ENCODE data around the gene CDR2L. TPM values are rescaled to one million over a fixed set of nuclear protein-coding genes. Genes with fewer than 3 reads are reported as not detected.

Gene CDR2L
- total and polyA plus RNA-seq, 4 donors: 8.5 to 19.0 (median 11.2) TPM

- peak overlapping the region; percentile 30 for H3K4me3 ChIP-seq
- peak; percentile 38 for ATAC-seq (ENCODE audit: insufficient read depth, low FRiP score)
- peak; percentile 97 to 98 (median 98) for DNase-seq
- 0 to 1% methylated on average over 36 of the region's 36 CpGs for WGBS, 2 donors
- peaks cover 2 to 4% (median 3%) of the 10 kb centered on the region in 4 donors for H3K36me3 ChIP-seq (ENCODE audit: control insufficient read depth in 4 of 4, insufficient read depth in 4 of 4, low read length in 4 of 4)
- H3K9me3 ChIP-seq (ENCODE audit: control insufficient read depth in 4 of 4, insufficient read depth in 3 of 4, low read length in 3 of 4): no peaks in the 10 kb centered on the region
- no peak for TF ChIP-seq CTCF (IDR thresholded peaks at IDR 0.05; ENCODE audit: control extremely low read depth, extremely low read depth)
- H3K4me1 ChIP-seq (ENCODE audit: control insufficient read depth in 5 of 5, insufficient read depth in 5 of 5, low read length in 5 of 5): peaks cover 0 to 22% (median 0%) of the 10 kb centered on the region in 5 donors
- H3K27me3 ChIP-seq (ENCODE audit: control insufficient read depth in 3 of 3, insufficient read depth in 3 of 3, low read length in 2 of 3): no peaks in the 10 kb centered on the region
- H3K9ac ChIP-seq (ENCODE audit: insufficient read depth in 1 of 2, low read length in 2 of 2): peak overlapping the region in 1 of 2 donors; percentile 54
- peak overlapping the region in 1 of 2 donors; percentile 91 for H3K27ac ChIP-seq (ENCODE audit: low read depth in 1 of 2, low read length in 1 of 2)
Observed at GRCh38 chr17:75033346-75034235, 46.2 kb downstream of the CDR2L start.

- Histone ChIP-seq H3K36me3 (ENCODE audit: control insufficient read depth in 4 of 4, insufficient read depth in 4 of 4, low read length in 4 of 4) (peaks cover 6 to 9% (median 8%) of the 10 kb centered on the region in 4 donors), H3K27me3 (ENCODE audit: control insufficient read depth in 3 of 3, insufficient read depth in 3 of 3, low read length in 2 of 3) (no peaks in the 10 kb centered on the region), H3K9ac (ENCODE audit: insufficient read depth in 1 of 2, low read length in 2 of 2) (peak overlapping the region in 1 of 2 donors; percentile 57), H3K4me1 (ENCODE audit: control insufficient read depth in 5 of 5, insufficient read depth in 5 of 5, low read length in 5 of 5) (peaks cover 0 to 22% (median 0%) of the 10 kb centered on the region in 5 donors), H3K4me3 (peak overlapping the region; percentile 49), H3K27ac (ENCODE audit: low read depth in 1 of 2, low read length in 1 of 2) (peak overlapping the region; percentile 87 to 91), H3K9me3 (ENCODE audit: control insufficient read depth in 4 of 4, insufficient read depth in 3 of 4, low read length in 3 of 4) (no peaks in the 10 kb centered on the region)
- DNase-seq (peak; percentile 92 to 94 (median 94)), ATAC-seq (ENCODE audit: insufficient read depth, low FRiP score) (peak; percentile 74)
- 0 to 1% methylated on average over 42 to 43 of the region's 43 CpGs for WGBS, 2 donors
- no peak for TF ChIP-seq CTCF (IDR thresholded peaks at IDR 0.05; ENCODE audit: control extremely low read depth, extremely low read depth)
Observed at GRCh38 chr17:75034236-75034908, 46.9 kb downstream of the CDR2L start.

- 51 to 60% methylated on average over 27 of the region's 27 CpGs for WGBS, 2 donors
- Histone ChIP-seq H3K4me3 (no peak overlapping the region), H3K4me1 (ENCODE audit: control insufficient read depth in 5 of 5, insufficient read depth in 5 of 5, low read length in 5 of 5) (peaks cover 0 to 22% (median 0%) of the 10 kb centered on the region in 5 donors), H3K36me3 (ENCODE audit: control insufficient read depth in 4 of 4, insufficient read depth in 4 of 4, low read length in 4 of 4) (peaks cover 15 to 26% (median 22%) of the 10 kb centered on the region in 4 donors), H3K9me3 (ENCODE audit: control insufficient read depth in 4 of 4, insufficient read depth in 3 of 4, low read length in 3 of 4) (no peaks in the 10 kb centered on the region), H3K27ac (ENCODE audit: low read depth in 1 of 2, low read length in 1 of 2) (peak overlapping the region in 1 of 2 donors; percentile 82), H3K9ac (ENCODE audit: insufficient read depth in 1 of 2, low read length in 2 of 2) (no peak overlapping the region), H3K27me3 (ENCODE audit: control insufficient read depth in 3 of 3, insufficient read depth in 3 of 3, low read length in 2 of 3) (no peaks in the 10 kb centered on the region)
- TF ChIP-seq CTCF (IDR thresholded peaks at IDR 0.05; ENCODE audit: control extremely low read depth, extremely low read depth): no peak
- peak; percentile 88 to 94 (median 88) for DNase-seq
- ATAC-seq (ENCODE audit: insufficient read depth, low FRiP score): no peak
Observed at GRCh38 chr17:75036643-75037268, 49.3 kb downstream of the CDR2L start.

Data from lung (tissue), 12 donors.